GM11168 (cell line): ENCODE data around the gene PSMC1.

Experiments used
- in situ Hi-C: fragments of 300-500 bp; cut with MboI; formaldehyde crosslinking; loops from one replicate; pipeline ENCODE4 v1.12.0; 2022; ENCODE audit warnings: low sequenced_read_pairs; ENCODE audit not compliant: unreplicated experiment

PSMC1 gene

DNA sequence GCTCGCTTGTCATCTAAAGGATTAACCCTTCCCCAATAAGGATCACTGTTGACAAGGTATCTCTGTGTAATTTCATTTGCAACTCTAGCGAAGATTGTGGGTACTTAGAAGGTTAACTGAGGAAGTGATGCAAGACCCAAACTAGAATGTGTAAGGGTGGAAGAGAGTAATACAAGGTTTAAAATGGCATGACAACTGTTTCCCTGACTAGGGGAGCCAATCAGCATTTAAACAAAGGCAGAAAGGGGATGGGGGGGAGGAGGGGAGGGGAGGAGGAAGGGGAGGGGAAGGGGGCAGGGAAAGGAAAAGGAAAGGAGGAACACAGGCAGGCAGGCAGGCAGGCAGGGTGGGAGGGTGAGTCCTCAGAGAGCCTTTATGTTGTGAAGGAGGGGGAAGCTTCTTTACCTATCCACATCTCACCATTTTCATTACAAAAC is 44.3 kb downstream of the PSMC1 start:
- in situ Hi-C loops, result no loop called here

DNA sequence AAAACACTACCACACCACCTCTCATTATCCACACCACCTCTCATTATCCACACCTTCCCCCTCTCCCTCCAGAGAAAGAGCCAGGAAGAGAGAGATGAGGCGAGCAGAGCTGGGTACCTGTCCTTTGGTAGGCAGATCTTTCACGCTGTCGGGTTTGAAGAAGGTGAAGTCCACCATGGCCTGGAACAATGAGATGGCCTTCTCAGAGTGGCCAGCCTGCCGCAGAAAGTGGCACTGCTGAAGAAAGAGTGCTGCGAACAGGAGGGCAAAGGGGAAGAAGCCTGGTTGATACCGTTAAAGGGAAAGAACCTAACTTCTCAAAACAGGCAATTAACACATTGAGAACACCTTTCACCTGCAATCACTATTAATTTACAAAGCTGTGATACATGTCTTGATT is 44.8 kb downstream of the PSMC1 start:
- in situ Hi-C loops, result no loop called here

- in situ Hi-C loops, result no loop called here
Observed at GRCh38 chr14:90301668-90302090, 45.3 kb downstream of the PSMC1 start.

- in situ Hi-C loops, result no loop called here
Observed at GRCh38 chr14:90302529-90303303, 46.4 kb downstream of the PSMC1 start.

GRCh38 chr14:90303473-90303872 is 47.1 kb downstream of the PSMC1 start:
- in situ Hi-C loops, result no loop called here

- in situ Hi-C loops, result no loop called here
Observed at GRCh38 chr14:90304502-90304901, 48.1 kb downstream of the PSMC1 start.

DNA sequence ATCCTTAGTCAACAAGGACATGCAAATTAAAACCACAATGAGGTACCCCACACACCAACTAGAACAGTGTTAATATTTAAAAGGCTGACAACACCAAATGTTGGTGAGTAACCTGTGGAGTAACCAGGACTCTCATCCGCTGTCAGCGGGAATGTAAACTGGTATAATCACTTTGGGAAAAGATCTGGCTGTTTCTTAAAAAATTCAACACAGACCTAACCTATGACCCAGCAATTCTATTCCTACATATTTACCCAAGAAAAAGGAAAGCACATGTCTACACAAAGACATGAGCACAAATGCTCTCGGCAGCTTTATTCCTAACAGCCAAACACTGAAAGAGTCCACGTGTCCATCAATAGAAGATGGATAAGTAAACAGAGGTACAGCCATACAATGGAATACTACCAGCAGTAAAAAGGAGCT is 48.8 kb downstream of the PSMC1 start:
- in situ Hi-C loops, result no loop called here

- in situ Hi-C loops, result no loop called here
Observed at GRCh38 chr14:90308561-90308960, 52.2 kb downstream of the PSMC1 start.

DNA sequence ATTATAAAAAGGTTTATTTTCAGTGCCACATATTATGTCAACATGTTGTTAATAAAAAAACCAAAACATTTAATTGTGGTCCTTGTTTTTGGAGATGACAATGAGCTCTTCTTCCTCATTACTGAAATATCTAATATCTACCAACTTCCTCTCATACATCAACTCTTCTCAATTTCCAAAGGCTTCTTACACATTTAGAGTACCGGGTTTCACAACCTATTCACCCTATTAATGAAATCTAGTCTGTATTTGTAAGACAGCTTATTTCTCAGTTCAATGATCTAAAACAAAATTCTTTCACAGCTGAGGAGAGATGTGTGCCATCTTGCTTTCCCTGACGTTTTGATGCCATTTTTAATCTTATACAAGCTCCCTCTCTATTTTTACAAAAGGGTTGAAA is 60.9 kb downstream of the PSMC1 start:
- in situ Hi-C loops, result no loop called here

DNA sequence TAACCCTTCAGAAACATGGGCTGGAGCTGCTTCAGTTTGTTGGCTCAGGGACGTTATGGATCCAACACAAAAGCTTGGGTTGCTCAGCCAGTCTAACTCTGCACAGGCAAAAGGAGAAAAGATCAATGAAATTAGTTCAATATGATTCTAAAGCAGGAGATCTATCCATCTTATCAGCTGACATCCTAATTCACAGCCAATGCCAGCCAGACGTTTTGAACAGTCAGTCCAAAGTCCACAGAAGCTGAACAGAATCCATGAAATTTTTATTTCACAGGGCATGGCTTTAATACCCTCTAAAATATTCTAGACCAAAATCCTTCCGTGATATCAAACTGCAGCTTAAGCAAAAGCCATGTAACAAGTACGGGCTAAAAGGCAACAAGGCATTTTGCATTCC is 61.7 kb downstream of the PSMC1 start:
- in situ Hi-C loops, result no loop called here

- in situ Hi-C loops, result no loop called here
Observed at GRCh38 chr14:90319173-90319572, 62.8 kb downstream of the PSMC1 start.

GRCh38 chr14:90319634-90320541 is 63.5 kb downstream of the PSMC1 start:
- in situ Hi-C loops, result no loop called here

DNA sequence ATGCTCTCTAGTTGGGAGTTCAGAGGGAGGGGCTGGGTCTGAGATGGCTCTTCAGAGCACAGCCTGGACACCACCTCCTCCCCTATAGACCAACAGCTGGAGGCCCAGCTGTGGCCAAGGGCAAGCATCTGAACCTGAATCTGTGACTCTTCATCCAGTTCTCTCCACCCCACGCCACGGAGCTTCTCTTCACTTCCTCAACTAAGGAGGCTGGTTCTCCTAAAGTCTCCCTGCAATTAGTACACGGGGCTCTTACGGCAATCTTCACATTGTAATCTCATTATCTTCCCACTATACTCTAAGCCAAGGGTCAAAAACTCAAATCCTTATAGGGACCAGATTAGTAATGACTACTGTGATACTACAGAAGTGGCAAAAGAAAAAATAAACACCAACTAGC is 65.5 kb downstream of the PSMC1 start:
- in situ Hi-C loops, result no loop called here
